ENCODE data around the gene SSR3. TPM values are rescaled to one million over a fixed set of nuclear protein-coding genes. Genes with fewer than 3 reads are reported as not detected.

The SSR3 gene
- total RNA-seq, 1 experiment from 2014 or later, result 177 TPM

- TF ChIP-seq, protein P1, sequence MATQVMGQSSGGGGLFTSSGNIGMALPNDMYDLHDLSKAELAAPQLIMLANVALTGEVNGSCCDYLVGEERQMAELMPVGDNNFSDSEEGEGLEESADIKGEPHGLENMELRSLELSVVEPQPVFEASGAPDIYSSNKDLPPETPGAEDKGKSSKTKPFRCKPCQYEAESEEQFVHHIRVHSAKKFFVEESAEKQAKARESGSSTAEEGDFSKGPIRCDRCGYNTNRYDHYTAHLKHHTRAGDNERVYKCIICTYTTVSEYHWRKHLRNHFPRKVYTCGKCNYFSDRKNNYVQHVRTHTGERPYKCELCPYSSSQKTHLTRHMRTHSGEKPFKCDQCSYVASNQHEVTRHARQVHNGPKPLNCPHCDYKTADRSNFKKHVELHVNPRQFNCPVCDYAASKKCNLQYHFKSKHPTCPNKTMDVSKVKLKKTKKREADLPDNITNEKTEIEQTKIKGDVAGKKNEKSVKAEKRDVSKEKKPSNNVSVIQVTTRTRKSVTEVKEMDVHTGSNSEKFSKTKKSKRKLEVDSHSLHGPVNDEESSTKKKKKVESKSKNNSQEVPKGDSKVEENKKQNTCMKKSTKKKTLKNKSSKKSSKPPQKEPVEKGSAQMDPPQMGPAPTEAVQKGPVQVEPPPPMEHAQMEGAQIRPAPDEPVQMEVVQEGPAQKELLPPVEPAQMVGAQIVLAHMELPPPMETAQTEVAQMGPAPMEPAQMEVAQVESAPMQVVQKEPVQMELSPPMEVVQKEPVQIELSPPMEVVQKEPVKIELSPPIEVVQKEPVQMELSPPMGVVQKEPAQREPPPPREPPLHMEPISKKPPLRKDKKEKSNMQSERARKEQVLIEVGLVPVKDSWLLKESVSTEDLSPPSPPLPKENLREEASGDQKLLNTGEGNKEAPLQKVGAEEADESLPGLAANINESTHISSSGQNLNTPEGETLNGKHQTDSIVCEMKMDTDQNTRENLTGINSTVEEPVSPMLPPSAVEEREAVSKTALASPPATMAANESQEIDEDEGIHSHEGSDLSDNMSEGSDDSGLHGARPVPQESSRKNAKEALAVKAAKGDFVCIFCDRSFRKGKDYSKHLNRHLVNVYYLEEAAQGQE (IDR thresholded peaks at IDR 0.05; ENCODE audit: low read depth), result no peak
These were observed 32.2 kb upstream of the SSR3 start (continued) for GRCh38 chr3:156586905-156587759.

DNA sequence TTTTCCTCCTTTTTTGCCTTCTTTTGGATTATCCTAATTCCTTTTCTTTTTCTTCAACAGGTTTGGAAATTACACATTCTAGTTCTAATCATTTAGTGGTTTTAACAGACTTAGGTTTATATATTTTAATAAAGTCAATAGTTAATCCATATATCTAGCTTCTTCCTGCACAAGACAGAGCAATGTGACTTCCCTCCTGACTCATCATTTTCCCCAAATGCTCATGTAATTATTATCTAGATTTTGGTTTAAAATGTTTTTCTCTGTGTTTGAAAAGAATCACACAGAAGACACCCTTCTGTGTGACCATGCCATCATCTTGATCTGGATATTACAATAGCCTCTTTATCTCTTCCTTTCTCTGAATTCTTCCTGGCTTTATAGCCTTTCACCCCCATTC, 28.6 kb upstream of the SSR3 start:
- Histone ChIP-seq H3K9me2 (ENCODE audit: insufficient read depth) (no peaks in the 10 kb centered on the region), H3K9ac (ENCODE audit: low read length) (no peak overlapping the region), H4K20me1 (ENCODE audit: insufficient read depth) (no peaks in the 10 kb centered on the region), H3K27ac (ENCODE audit: low read depth, low read length) (no peak overlapping the region), H2AFZ (ENCODE audit: low read depth, low read length, poor library complexity, severe bottlenecking) (no peak overlapping the region), H3K4me2 (ENCODE audit: low read length) (no peak overlapping the region), H3K9me3 (ENCODE audit: control insufficient read depth in 1 of 2, insufficient read depth in 1 of 2, low read depth in 1 of 2, low read length in 2 of 2) (no peaks in the 10 kb centered on the region), H3K4me3 (replicated peaks in 1 of 2; ENCODE audit: low read depth in 1 of 2, low read length in 2 of 2) (no peak overlapping the region), H3K4me1 (ENCODE audit: control insufficient read depth in 1 of 2, insufficient read depth in 2 of 2, low read length in 2 of 2) (no peaks in the 10 kb centered on the region), H3K36me3 (ENCODE audit: control insufficient read depth in 1 of 2, insufficient read depth in 2 of 2, low read length in 2 of 2) (no peaks in the 10 kb centered on the region), H3K27me3 (ENCODE audit: insufficient read depth, low read length) (no peaks in the 10 kb centered on the region), H3K79me2 (ENCODE audit: insufficient read depth, low read length) (no peaks in the 10 kb centered on the region)
- no peak for ATAC-seq
- no TSS peak for BruUV-seq (replicated peaks)
- no peak for DNase-seq (ENCODE audit: low read depth, low spot score)
- intact Hi-C loops (cut with micrococcal nuclease), result no loop called here
- ChIA-PET POLR2A (no interaction called here), RAD21 (ENCODE audit: low non-redundant PET in 1 of 2, low total read pairs in 2 of 2, uncharacterized antibody in 2 of 2, unreplicated experiment in 2 of 2) (no interaction called here), CTCF (no interaction called here)
- TF ChIP-seq JUND (IDR thresholded peaks at IDR 0.05) (no peak), SIN3A (IDR thresholded peaks at IDR 0.05; ENCODE audit: low read depth) (no peak), POLR2AphosphoS5 (IDR thresholded peaks at IDR 0.05; ENCODE audit: low read depth, low read length) (no peak), CEBPB (IDR thresholded peaks at IDR 0.05; ENCODE audit: low read depth) (no peak), ZBTB33 (IDR thresholded peaks at IDR 0.05; ENCODE audit: extremely low read depth, insufficient replicate concordance, low read length) (no peak), TCF7L2 (IDR thresholded peaks at IDR 0.05; ENCODE audit: borderline replicate concordance, extremely low read depth, insufficient read depth, insufficient read length) (no peak), CBX3 (IDR thresholded peaks at IDR 0.05; ENCODE audit: low read depth) (no peak), ELF1 (IDR thresholded peaks at IDR 0.05; ENCODE audit: borderline replicate concordance, low read depth) (no peak), ZNF274 (IDR thresholded peaks at IDR 0.05; ENCODE audit: low read depth, low read length) (no peak)
- TF ChIP-seq, protein P2, sequence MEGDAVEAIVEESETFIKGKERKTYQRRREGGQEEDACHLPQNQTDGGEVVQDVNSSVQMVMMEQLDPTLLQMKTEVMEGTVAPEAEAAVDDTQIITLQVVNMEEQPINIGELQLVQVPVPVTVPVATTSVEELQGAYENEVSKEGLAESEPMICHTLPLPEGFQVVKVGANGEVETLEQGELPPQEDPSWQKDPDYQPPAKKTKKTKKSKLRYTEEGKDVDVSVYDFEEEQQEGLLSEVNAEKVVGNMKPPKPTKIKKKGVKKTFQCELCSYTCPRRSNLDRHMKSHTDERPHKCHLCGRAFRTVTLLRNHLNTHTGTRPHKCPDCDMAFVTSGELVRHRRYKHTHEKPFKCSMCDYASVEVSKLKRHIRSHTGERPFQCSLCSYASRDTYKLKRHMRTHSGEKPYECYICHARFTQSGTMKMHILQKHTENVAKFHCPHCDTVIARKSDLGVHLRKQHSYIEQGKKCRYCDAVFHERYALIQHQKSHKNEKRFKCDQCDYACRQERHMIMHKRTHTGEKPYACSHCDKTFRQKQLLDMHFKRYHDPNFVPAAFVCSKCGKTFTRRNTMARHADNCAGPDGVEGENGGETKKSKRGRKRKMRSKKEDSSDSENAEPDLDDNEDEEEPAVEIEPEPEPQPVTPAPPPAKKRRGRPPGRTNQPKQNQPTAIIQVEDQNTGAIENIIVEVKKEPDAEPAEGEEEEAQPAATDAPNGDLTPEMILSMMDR (IDR thresholded peaks at IDR 0.05 in 2 of 3, conservative IDR thresholded peaks at IDR 0.05 in 1 of 3; ENCODE audit: borderline replicate concordance in 1 of 3, insufficient read depth in 1 of 3, low read depth in 2 of 3, low read length in 2 of 3), result no peak
- TF ChIP-seq, protein P1 (IDR thresholded peaks at IDR 0.05; ENCODE audit: low read depth), result no peak

Measured in HCT116 (cell line).